ENCODE measurements around the gene ATRN.

Gene ATRN

GRCh38 chr20:3628502-3629314 is 157.9 kb downstream of the ATRN start:
- DNase-seq (ENCODE audit: insufficient read length, low spot score): no peak
- FAIRE-seq: no peak
- TF ChIP-seq CTCF (IDR thresholded peaks at IDR 0.05; ENCODE audit: insufficient read depth, missing control alignments): no peak

- FAIRE-seq (no peak), DNase-seq (ENCODE audit: insufficient read length, low spot score) (no peak)
- TF ChIP-seq CTCF (IDR thresholded peaks at IDR 0.05; ENCODE audit: insufficient read depth, missing control alignments): no peak
These were observed 159.1 kb downstream of the ATRN start for GRCh38 chr20:3629893-3630292.

GRCh38 chr20:3630429-3630828 is 159.6 kb downstream of the ATRN start:
- FAIRE-seq (no peak), DNase-seq (ENCODE audit: insufficient read length, low spot score) (no peak)
- TF ChIP-seq CTCF (IDR thresholded peaks at IDR 0.05; ENCODE audit: insufficient read depth, missing control alignments): no peak

GRCh38 chr20:3631534-3631933 is 160.7 kb downstream of the ATRN start:
- FAIRE-seq (no peak), DNase-seq (ENCODE audit: insufficient read length, low spot score) (no peak)
- no peak for TF ChIP-seq CTCF (IDR thresholded peaks at IDR 0.05; ENCODE audit: insufficient read depth, missing control alignments)

GRCh38 chr20:3632311-3633004 is 161.6 kb downstream of the ATRN start:
- DNase-seq (ENCODE audit: insufficient read length, low spot score) (no peak), FAIRE-seq (no peak)
- no peak for TF ChIP-seq CTCF (IDR thresholded peaks at IDR 0.05; ENCODE audit: insufficient read depth, missing control alignments)

GRCh38 chr20:3633913-3634478 is 163.2 kb downstream of the ATRN start:
- DNase-seq (ENCODE audit: insufficient read length, low spot score): no peak
- no peak for TF ChIP-seq CTCF (IDR thresholded peaks at IDR 0.05; ENCODE audit: insufficient read depth, missing control alignments)
- FAIRE-seq: no peak

Data from D721Med (cell line).